Measurements from ENCODE around the gene GCDH.
"Not testable (repeated sequence)": the region's sequence is repeated elsewhere in the genome, so short reads cannot be mapped to it uniquely, and the experiment has no call there.

GCDH gene

GRCh38 chr19:12907166-12907565 lies 16.2 kb downstream of the GCDH start:
- no peak for DNase-seq

- DNase-seq = no peak
Measured at GRCh38 chr19:12912571-12912970, 21.6 kb downstream of the GCDH start.

- peak; percentile 44 for DNase-seq
Measured at GRCh38 chr19:12913011-12913561, 22.1 kb downstream of the GCDH start.

- peak; percentile 12 for DNase-seq
Measured at GRCh38 chr19:12913851-12914690, 23.1 kb downstream of the GCDH start.

GRCh38 chr19:12915860-12916259 lies 24.9 kb downstream of the GCDH start:
- DNase-seq = not testable (repeated sequence)

GRCh38 chr19:12918253-12918652 lies 27.3 kb downstream of the GCDH start:
- DNase-seq = no peak

GRCh38 chr19:12921047-12921446 lies 30.1 kb downstream of the GCDH start:
- no peak for DNase-seq

- no peak for DNase-seq
Measured at GRCh38 chr19:12922959-12923358, 32.0 kb downstream of the GCDH start.

- DNase-seq = no peak
Measured at GRCh38 chr19:12924621-12925310, 33.8 kb downstream of the GCDH start.

- no peak for DNase-seq
Measured at GRCh38 chr19:12930002-12930645, 39.2 kb downstream of the GCDH start.

- DNase-seq = no peak
Measured at GRCh38 chr19:12932392-12933286, 41.7 kb downstream of the GCDH start.

GRCh38 chr19:12933287-12934072 lies 42.5 kb downstream of the GCDH start, which contains the start of gene FARSA:
Gene FARSA (minus strand): TSS chr19:12933711. CDS start chr19:12933696, 15 bp downstream.
- peak; percentile 90 for DNase-seq

- no peak for DNase-seq
Measured at GRCh38 chr19:12935071-12935470, 44.1 kb downstream of the GCDH start.

GRCh38 chr19:12936582-12936981 lies 45.6 kb downstream of the GCDH start:
- no peak for DNase-seq

GRCh38 chr19:12937093-12937926 lies 46.4 kb downstream of the GCDH start:
- DNase-seq = peak; percentile 40

- peak; percentile 99 for DNase-seq
Measured at GRCh38 chr19:12937927-12938778, 47.2 kb downstream of the GCDH start, which contains the start of gene CALR. Gene CALR (plus strand): TSS chr19:12938609. CDS start chr19:12938680, 71 bp downstream.

- DNase-seq = peak; percentile 38
Measured at GRCh38 chr19:12938779-12939601, 48.0 kb downstream of the GCDH start.

- DNase-seq = no peak
Measured at GRCh38 chr19:12939975-12940423, 49.0 kb downstream of the GCDH start.
